CD8-positive, alpha-beta memory T cell (primary cell): ENCODE measurements around the gene GRM5. TPM values are rescaled to one million over a fixed set of nuclear protein-coding genes. Genes with fewer than 3 reads are reported as not detected.

Experiments used
- CTCF ChIA-PET: fragments of 350-600 bp; sonication (Branson Sonifier 250); formaldehyde crosslinking; loops from one replicate; lab custom pipeline; 2021; ENCODE audit warnings: antibody characterized with exemption; lab: Charles Lee
- POLR2A ChIA-PET: fragments of 350-600 bp; sonication (Branson Sonifier 250); formaldehyde crosslinking; loops from one replicate; lab custom pipeline; 2021; ENCODE audit warnings: antibody characterized with exemption; lab: Charles Lee
- DNase-seq, 5 donors: peaks; one replicate each; pipeline versions ENCODE4 v3.0.0 to v3.0.0-alpha.2; 2020 to 2022; ENCODE audit warnings: mixed read lengths in 1 of 5
- H3K27ac ChIP-seq: one replicate; pipeline ENCODE4 v1.7.0; 2013; ENCODE audit warnings: low read depth, mild to moderate bottlenecking, low read length, moderate library complexity
- H3K27me3 ChIP-seq: 2 replicates; pipeline ENCODE4 v1.7.0; 2013; ENCODE audit warnings: low read length, mild to moderate bottlenecking; ENCODE audit not compliant: insufficient read depth, poor library complexity, severe bottlenecking
- H3K36me3 ChIP-seq: 2 replicates; pipeline ENCODE4 v1.7.0; 2013; ENCODE audit warnings: mild to moderate bottlenecking, low read length, moderate library complexity; ENCODE audit not compliant: insufficient read depth
- H3K4me1 ChIP-seq: 2 replicates; pipeline ENCODE4 v1.7.0; 2013; ENCODE audit warnings: mild to moderate bottlenecking, low read length, moderate library complexity; ENCODE audit not compliant: insufficient read depth
- H3K4me3 ChIP-seq: 2 replicates; pipeline ENCODE4 v1.7.0; 2013; ENCODE audit warnings: mild to moderate bottlenecking, low read length
- H3K9me3 ChIP-seq: 2 replicates; pipeline ENCODE4 v1.7.0; 2013; ENCODE audit warnings: mild to moderate bottlenecking, low read length
- H3K27ac Mint-ChIP-seq, 8 donors: one replicate each; pipeline ENCODE4 v1.8.0; 2020 to 2021; ENCODE audit warnings: mixed read lengths in 8 of 8, mild to moderate bottlenecking in 6 of 8, inconsistent platforms in 3 of 8, moderate library complexity in 3 of 8
- H3K27me3 Mint-ChIP-seq, 2 donors: one replicate each; pipeline ENCODE4 v1.8.0; 2020 to 2021; ENCODE audit warnings: mixed read lengths in 2 of 2, mild to moderate bottlenecking in 1 of 2, moderate library complexity in 1 of 2
- H3K36me3 Mint-ChIP-seq, 3 donors: one replicate each; pipeline ENCODE4 v1.8.0; 2020 to 2021; ENCODE audit warnings: mixed read lengths in 3 of 3, inconsistent platforms in 1 of 3, mild to moderate bottlenecking in 1 of 3
- H3K4me1 Mint-ChIP-seq, 3 donors: one replicate each; pipeline ENCODE4 v1.8.0; 2020 to 2021; ENCODE audit warnings: mixed read lengths in 3 of 3, inconsistent platforms in 1 of 3, mild to moderate bottlenecking in 1 of 3
- H3K4me3 Mint-ChIP-seq, 7 donors: one replicate each; pipeline ENCODE4 v1.8.0; 2020 to 2021; ENCODE audit warnings: mixed read lengths in 7 of 7, mild to moderate bottlenecking in 6 of 7, moderate library complexity in 4 of 7, inconsistent platforms in 2 of 7
- H3K9me3 Mint-ChIP-seq, 5 donors: one replicate each; pipeline ENCODE4 v1.8.0; 2020 to 2022; ENCODE audit warnings: mixed read lengths in 5 of 5, mild to moderate bottlenecking in 3 of 5, moderate library complexity in 2 of 5, inconsistent platforms in 1 of 5
- polyA plus RNA-seq: library from polyadenylated mRNA; unstranded; fragments of 300-500 nt; fragmentation: Illumina TruSeq; gene quantifications from one replicate; pipeline ENCODE4 v1.2.3, GENCODE V29; 2021
- total RNA-seq, 2 experiments: library from RNA; stranded (reverse); gene quantifications; one replicate each; pipeline ENCODE4 v1.2.3, GENCODE V29; 2021

Gene GRM5
- total and polyA plus RNA-seq, 3 experiments from 2014 or later, result not detected

DNA sequence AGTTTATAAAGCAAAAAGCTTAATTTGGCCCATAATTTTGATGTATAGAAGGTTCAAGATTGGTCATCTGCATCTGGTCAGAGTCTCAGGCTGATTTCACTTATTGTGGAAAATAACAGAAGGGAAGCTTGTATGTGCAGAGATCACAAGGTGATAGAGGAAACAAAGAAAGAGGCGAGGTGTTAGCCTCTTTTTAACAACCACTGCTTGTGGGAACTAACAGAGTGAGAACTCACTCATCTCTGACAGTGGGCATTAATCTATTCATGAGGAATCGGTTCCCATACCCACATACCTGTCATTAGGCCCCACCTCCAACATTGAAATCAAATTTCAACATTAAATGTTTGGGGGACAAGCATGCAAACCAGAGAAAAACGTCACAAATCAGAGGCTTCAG, 250.3 kb downstream of the GRM5 start:
- POLR2A ChIA-PET, result no interaction called here

GRCh38 chr11:88814076-88814475, 251.7 kb downstream of the GRM5 start:
- H3K36me3 ChIP-seq, result no peaks in the 10 kb centered on the region
- no peaks in the 10 kb centered on the region for H3K27me3 ChIP-seq
- H3K4me3 ChIP-seq, result no peak overlapping the region
- ChIA-PET POLR2A (no interaction called here), CTCF (no interaction called here)
- H3K27ac Mint-ChIP-seq, result no peak overlapping the region
- H3K27me3 Mint-ChIP-seq, result no peaks in the 10 kb centered on the region
- H3K9me3 Mint-ChIP-seq, result peaks cover 0 to 7% (median 2%) of the 10 kb centered on the region in 5 donors
- DNase-seq, result no peak
- no peak overlapping the region for H3K4me3 Mint-ChIP-seq
- H3K27ac ChIP-seq, result no peak overlapping the region
- H3K4me1 ChIP-seq, result peaks cover 5% of the 10 kb centered on the region
- H3K36me3 Mint-ChIP-seq, result peaks cover 0 to 9% (median 2%) of the 10 kb centered on the region in 3 donors
- H3K9me3 ChIP-seq, result no peaks in the 10 kb centered on the region
- peaks cover 5 to 10% (median 6%) of the 10 kb centered on the region in 3 donors for H3K4me1 Mint-ChIP-seq

More for the DNA sequence above, 250.3 kb downstream of the GRM5 start:
- DNase-seq, result no peak
- Histone ChIP-seq H3K9me3 (no peaks in the 10 kb centered on the region), H3K27ac (no peak overlapping the region), H3K27me3 (no peaks in the 10 kb centered on the region), H3K4me1 (peaks cover 5% of the 10 kb centered on the region), H3K4me3 (no peak overlapping the region), H3K36me3 (no peaks in the 10 kb centered on the region)
- Mint-ChIP-seq H3K4me1 (peaks cover 5 to 10% (median 6%) of the 10 kb centered on the region in 3 donors), H3K27me3 (no peaks in the 10 kb centered on the region), H3K27ac (no peak overlapping the region), H3K36me3 (peaks cover 0 to 9% (median 2%) of the 10 kb centered on the region in 3 donors), H3K9me3 (peaks cover 0 to 7% (median 2%) of the 10 kb centered on the region in 5 donors), H3K4me3 (no peak overlapping the region)
- CTCF ChIA-PET, result no interaction called here

- peaks cover 0 to 7% (median 2%) of the 10 kb centered on the region in 5 donors for H3K9me3 Mint-ChIP-seq
- CTCF ChIA-PET, result no interaction called here
- POLR2A ChIA-PET, result no interaction called here
- no peaks in the 10 kb centered on the region for H3K36me3 ChIP-seq
- peaks cover 5 to 10% (median 6%) of the 10 kb centered on the region in 3 donors for H3K4me1 Mint-ChIP-seq
- peaks cover 0 to 9% (median 2%) of the 10 kb centered on the region in 3 donors for H3K36me3 Mint-ChIP-seq
- H3K4me1 ChIP-seq, result peaks cover 5% of the 10 kb centered on the region
- H3K4me3 Mint-ChIP-seq, result no peak overlapping the region
- DNase-seq, result no peak
- no peaks in the 10 kb centered on the region for H3K27me3 Mint-ChIP-seq
- no peaks in the 10 kb centered on the region for H3K9me3 ChIP-seq
- no peak overlapping the region for H3K27ac Mint-ChIP-seq
- no peaks in the 10 kb centered on the region for H3K27me3 ChIP-seq
- H3K27ac ChIP-seq, result no peak overlapping the region
- H3K4me3 ChIP-seq, result no peak overlapping the region
These were observed 252.4 kb downstream of the GRM5 start for GRCh38 chr11:88813233-88813915.

DNA sequence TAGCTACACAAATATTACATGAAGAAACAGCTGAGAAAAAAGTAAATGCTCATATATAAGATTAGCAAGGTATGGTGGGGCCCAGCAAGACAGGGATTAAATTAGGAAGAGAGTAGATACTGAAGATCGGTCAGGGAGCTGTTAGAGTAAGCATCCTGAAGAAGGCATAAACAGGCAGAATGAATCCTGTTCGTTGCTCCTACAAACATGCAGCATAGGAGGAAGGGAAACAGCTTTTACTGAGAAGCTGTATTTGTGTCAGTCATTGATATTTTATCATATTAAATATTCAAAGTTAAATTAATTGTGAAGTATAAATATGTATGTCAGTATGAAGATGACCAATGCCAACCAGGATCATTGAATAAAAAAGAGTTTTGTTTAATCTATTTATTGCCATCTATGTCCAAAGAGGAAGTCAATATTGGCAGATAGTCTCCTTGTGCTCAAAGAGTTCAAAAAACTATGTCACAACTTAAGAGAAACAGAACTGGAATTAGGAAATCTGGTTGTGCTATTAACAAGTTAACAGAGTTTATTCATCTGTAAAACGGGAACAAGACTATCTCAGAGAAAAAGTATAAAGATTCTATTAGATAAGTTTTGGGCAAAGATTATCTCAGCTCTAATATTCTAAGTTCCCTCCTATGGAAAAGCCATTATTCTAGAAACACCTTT, 255.2 kb downstream of the GRM5 start:
- Mint-ChIP-seq H3K9me3 (peaks cover 0 to 7% (median 2%) of the 10 kb centered on the region in 5 donors), H3K36me3 (peaks cover 0 to 9% (median 2%) of the 10 kb centered on the region in 3 donors), H3K4me1 (peaks cover 3 to 8% (median 5%) of the 10 kb centered on the region in 3 donors), H3K4me3 (no peak overlapping the region), H3K27me3 (no peaks in the 10 kb centered on the region), H3K27ac (no peak overlapping the region)
- POLR2A ChIA-PET, result no interaction called here
- no peaks in the 10 kb centered on the region for H3K9me3 ChIP-seq
- H3K36me3 ChIP-seq, result no peaks in the 10 kb centered on the region
- H3K27ac ChIP-seq, result no peak overlapping the region
- H3K4me3 ChIP-seq, result no peak overlapping the region
- peaks cover 5% of the 10 kb centered on the region for H3K4me1 ChIP-seq
- no peaks in the 10 kb centered on the region for H3K27me3 ChIP-seq
- DNase-seq, result no peak
- CTCF ChIA-PET, result no interaction called here

- no peaks in the 10 kb centered on the region for H3K27me3 ChIP-seq
- no peak overlapping the region for H3K4me3 Mint-ChIP-seq
- H3K27ac ChIP-seq, result no peak overlapping the region
- ChIA-PET CTCF (no interaction called here), POLR2A (no interaction called here)
- no peaks in the 10 kb centered on the region for H3K27me3 Mint-ChIP-seq
- no peaks in the 10 kb centered on the region for H3K9me3 ChIP-seq
- H3K4me3 ChIP-seq, result no peak overlapping the region
- H3K27ac Mint-ChIP-seq, result no peak overlapping the region
- no peak for DNase-seq
- peaks cover 0 to 5% (median 2%) of the 10 kb centered on the region in 3 donors for H3K4me1 Mint-ChIP-seq
- H3K4me1 ChIP-seq, result peaks cover 4% of the 10 kb centered on the region
- no peaks in the 10 kb centered on the region for H3K36me3 ChIP-seq
- no peaks in the 10 kb centered on the region for H3K9me3 Mint-ChIP-seq
- H3K36me3 Mint-ChIP-seq, result peaks cover 0 to 2% (median 0%) of the 10 kb centered on the region in 3 donors
These were observed 256.7 kb downstream of the GRM5 start for GRCh38 chr11:88809126-88809525.

GRCh38 chr11:88807349-88807748, 258.4 kb downstream of the GRM5 start:
- H3K27ac ChIP-seq, result no peak overlapping the region
- DNase-seq, result no peak
- Mint-ChIP-seq H3K9me3 (no peaks in the 10 kb centered on the region), H3K27ac (no peak overlapping the region), H3K4me1 (no peaks in the 10 kb centered on the region), H3K4me3 (no peak overlapping the region), H3K36me3 (peaks cover 0 to 2% (median 0%) of the 10 kb centered on the region in 3 donors), H3K27me3 (no peaks in the 10 kb centered on the region)
- CTCF ChIA-PET, result no interaction called here
- H3K4me1 ChIP-seq, result no peaks in the 10 kb centered on the region
- H3K4me3 ChIP-seq, result no peak overlapping the region
- H3K36me3 ChIP-seq, result no peaks in the 10 kb centered on the region
- no peaks in the 10 kb centered on the region for H3K27me3 ChIP-seq
- H3K9me3 ChIP-seq, result no peaks in the 10 kb centered on the region
- POLR2A ChIA-PET, result no interaction called here

- no peaks in the 10 kb centered on the region for H3K27me3 ChIP-seq
- CTCF ChIA-PET, result no interaction called here
- H3K9me3 Mint-ChIP-seq, result no peaks in the 10 kb centered on the region
- peaks cover 5 to 7% (median 6%) of the 10 kb centered on the region in 3 donors for H3K4me1 Mint-ChIP-seq
- no peak overlapping the region for H3K27ac ChIP-seq
- no peaks in the 10 kb centered on the region for H3K9me3 ChIP-seq
- H3K36me3 Mint-ChIP-seq, result no peaks in the 10 kb centered on the region
- H3K4me3 ChIP-seq, result no peak overlapping the region
- H3K4me3 Mint-ChIP-seq, result no peak overlapping the region
- POLR2A ChIA-PET, result no interaction called here
- H3K36me3 ChIP-seq, result no peaks in the 10 kb centered on the region
- H3K27ac Mint-ChIP-seq, result no peak overlapping the region
- peaks cover 5% of the 10 kb centered on the region for H3K4me1 ChIP-seq
- no peak for DNase-seq
- H3K27me3 Mint-ChIP-seq, result no peaks in the 10 kb centered on the region
These were observed 259.4 kb downstream of the GRM5 start for GRCh38 chr11:88806410-88806809.

DNA sequence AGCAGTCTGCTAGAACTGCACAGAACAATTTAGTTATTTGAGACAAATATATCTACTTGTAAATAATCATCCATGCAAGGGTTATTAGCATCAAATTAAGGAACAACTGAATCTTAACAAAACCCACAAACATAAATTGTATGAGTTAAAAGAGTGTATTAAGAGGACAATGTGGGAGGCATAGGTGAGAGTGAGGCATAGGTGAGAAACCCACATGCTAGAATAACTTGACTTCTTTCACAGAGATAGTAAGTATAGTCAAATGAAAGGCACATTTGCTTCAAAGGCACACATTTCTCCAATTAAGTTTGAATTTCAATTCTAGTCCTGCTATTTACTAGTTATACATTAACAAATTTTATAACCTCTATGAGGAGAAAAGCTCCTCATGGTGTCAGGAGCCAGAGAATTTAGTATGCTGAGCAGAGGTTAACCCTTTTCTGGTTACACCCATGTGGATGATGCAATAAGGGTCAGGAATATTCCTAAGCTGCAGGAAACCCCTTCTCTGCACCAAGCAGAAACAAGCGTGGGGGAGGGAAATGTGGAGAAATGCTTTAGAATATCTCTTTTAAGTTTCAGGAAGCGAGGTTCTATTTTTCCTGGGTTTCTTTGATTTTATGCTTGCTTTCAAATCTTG, 264.2 kb downstream of the GRM5 start:
- H3K27ac ChIP-seq, result no peak overlapping the region
- Mint-ChIP-seq H3K27me3 (no peaks in the 10 kb centered on the region), H3K9me3 (no peaks in the 10 kb centered on the region), H3K27ac (no peak overlapping the region), H3K4me3 (no peak overlapping the region), H3K4me1 (peaks cover 5 to 13% (median 9%) of the 10 kb centered on the region in 3 donors), H3K36me3 (no peaks in the 10 kb centered on the region)
- no peaks in the 10 kb centered on the region for H3K27me3 ChIP-seq
- H3K4me1 ChIP-seq, result peaks cover 7% of the 10 kb centered on the region
- no peak overlapping the region for H3K4me3 ChIP-seq
- CTCF ChIA-PET, result no interaction called here
- no peaks in the 10 kb centered on the region for H3K36me3 ChIP-seq
- POLR2A ChIA-PET, result no interaction called here
- H3K9me3 ChIP-seq, result no peaks in the 10 kb centered on the region
- no peak for DNase-seq
